Astrocyte (in vitro differentiated cells and primary cell): ENCODE data around the gene IFITM10.

ENCODE experiments used
- CTCF ChIP-seq: IDR thresholded peaks from 2 replicates; pipeline ENCODE4 v1.5.1; 2011; ENCODE audit warnings: low read depth, mild to moderate bottlenecking, inconsistent platforms, low read length, moderate library complexity; ENCODE audit not compliant: insufficient read depth
- EZH2 ChIP-seq: IDR thresholded peaks from 2 replicates; pipeline ENCODE4 v1.6.1; 2012; ENCODE audit warnings: mild to moderate bottlenecking, low read length, inconsistent platforms; ENCODE audit not compliant: insufficient read depth

- TF ChIP-seq CTCF (no peak), EZH2 (no peak)
These were observed 13.0 kb upstream of the IFITM10 start for GRCh38 chr11:1763336-1763795.
